Measurements from ENCODE around the gene FARS2.

DNA sequence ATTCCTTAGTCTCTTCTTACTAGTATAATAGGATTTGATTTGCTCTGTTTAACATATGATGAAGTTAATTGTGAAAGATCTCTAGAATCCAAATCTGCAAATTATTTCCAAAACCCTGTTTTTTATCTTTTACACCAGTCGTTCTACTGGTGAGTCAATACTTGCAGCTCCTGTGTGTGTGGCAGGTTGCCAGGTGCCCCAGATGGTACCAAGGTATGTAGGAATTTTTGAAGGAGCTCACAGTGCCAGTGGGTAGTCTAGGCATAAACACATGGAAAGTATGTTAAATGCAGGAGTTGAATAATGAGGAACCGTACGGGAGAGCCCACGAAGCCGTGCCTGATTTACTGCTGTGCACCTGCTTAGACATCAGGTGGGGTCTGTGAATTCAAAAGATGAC, 192.2 kb downstream of the FARS2 start:
- TF ChIP-seq JUND (IDR thresholded peaks at IDR 0.05; ENCODE audit: borderline replicate concordance, low read depth, low read length): no peak
- TF ChIP-seq JUND (tag; IDR thresholded peaks at IDR 0.05; ENCODE audit: borderline replicate concordance, low read depth, low read length): no peak
- TF ChIP-seq CSDE1 (IDR thresholded peaks at IDR 0.05): no peak
- TF ChIP-seq FOS (IDR thresholded peaks at IDR 0.05; ENCODE audit: extremely low read depth, insufficient read length): no peak
